PC-3 (cell line): Measurements from ENCODE around the gene OPRD1. TPM values are rescaled to one million over a fixed set of nuclear protein-coding genes. Genes with fewer than 3 reads are reported as not detected.

ENCODE experiments used
- ATAC-seq: fragments of 200-7000 bp; cut with Tn5 transposase; 2 replicates; pipeline ENCODE4 v1.9.1; 2020; ENCODE audit warnings: mild to moderate bottlenecking, moderate library complexity
- BruUV-seq: library from RNA; stranded (reverse); fragments of 400-500 nt; replicated peaks from 2 replicates; lab custom pipeline; 2021; lab: Mats Ljungman, UMichigan
- CTCF ChIA-PET: fragments of 300-600 bp; sonication (Branson Sonifier 250); formaldehyde crosslinking; loops from one replicate; lab custom pipeline; 2022; ENCODE audit warnings: antibody characterized with exemption; lab: Charles Lee
- POLR2A ChIA-PET: fragments of 300-600 bp; sonication (Branson Sonifier 250); formaldehyde crosslinking; loops from one replicate; lab custom pipeline; 2022; ENCODE audit warnings: antibody characterized with exemption; ENCODE audit not compliant: unreplicated experiment; lab: Charles Lee
- DNase-seq: peaks from one replicate; pipeline ENCODE4 v3.0.0-alpha.2; 2015
- H2AFZ ChIP-seq: fragments of 300-600 bp; sonication (generic); 2 replicates; pipeline ENCODE4 v1.6.0; 2016; ENCODE audit warnings: antibody characterized with exemption, low read length
- H3F3A ChIP-seq: fragments of 300-600 bp; sonication (generic); one replicate; pipeline ENCODE4 v1.6.0; 2017; ENCODE audit warnings: antibody characterized with exemption, low read length, control low read depth, mild to moderate bottlenecking; ENCODE audit not compliant: unreplicated experiment
- H3K27ac ChIP-seq: fragments of 300-600 bp; sonication (generic); 2 replicates; pipeline ENCODE4 v1.5.1; 2016; ENCODE audit warnings: mild to moderate bottlenecking, low read length
- H3K27me3 ChIP-seq: fragments of 300-600 bp; sonication (generic); 2 replicates; pipeline ENCODE4 v1.6.1; 2016; ENCODE audit warnings: low read length, mixed read lengths
- H3K36me3 ChIP-seq: fragments of 300-600 bp; sonication (generic); 2 replicates; pipeline ENCODE4 v1.6.1; 2016; ENCODE audit warnings: low read depth, mixed run types, low read length, mixed read lengths
- H3K4me1 ChIP-seq: fragments of 300-600 bp; sonication (generic); 2 replicates; pipeline ENCODE4 v1.5.1; 2016; ENCODE audit warnings: low read length; ENCODE audit not compliant: insufficient read depth
- H3K4me2 ChIP-seq: fragments of 300-600 bp; sonication (generic); 2 replicates; pipeline ENCODE4 v1.6.0; 2016; ENCODE audit warnings: low read length
- H3K4me3 ChIP-seq: fragments of 300-600 bp; sonication (generic); 2 replicates; pipeline ENCODE4 v1.5.1; 2016; ENCODE audit warnings: mild to moderate bottlenecking, low read length, mixed read lengths
- H3K79me2 ChIP-seq: fragments of 300-600 bp; sonication (generic); 2 replicates; pipeline ENCODE4 v1.6.1; 2017; ENCODE audit warnings: low read length, mixed read lengths
- H3K9ac ChIP-seq: fragments of 300-600 bp; sonication (generic); 2 replicates; pipeline ENCODE4 v1.6.0; 2016; ENCODE audit warnings: mild to moderate bottlenecking, low read length
- H3K9me2 ChIP-seq: fragments of 300-600 bp; sonication (generic); replicated peaks from 2 replicates; pipeline ENCODE4 v1.6.1; 2016; ENCODE audit warnings: mixed run types, low read length, mixed read lengths
- H3K9me3 ChIP-seq: fragments of 300-600 bp; sonication (generic); 2 replicates; pipeline ENCODE4 v1.6.1; 2016; ENCODE audit warnings: low read length, mixed read lengths
- H4K20me1 ChIP-seq: fragments of 300-600 bp; sonication (generic); 2 replicates; pipeline ENCODE4 v1.6.1; 2016; ENCODE audit warnings: low read length, mixed read lengths
- CTCF ChIP-seq: fragments of 300-600 bp; sonication (generic); conservative IDR thresholded peaks from 2 replicates; pipeline ENCODE4 v1.5.1; 2017; ENCODE audit warnings: antibody characterized with exemption, low read depth, mild to moderate bottlenecking, low read length
- EZH2 ChIP-seq: fragments of 300-600 bp; sonication (generic); IDR thresholded peaks from one replicate; pipeline ENCODE4 v1.6.1; 2017; ENCODE audit warnings: antibody characterized with exemption, mild to moderate bottlenecking, low read length; ENCODE audit not compliant: unreplicated experiment
- EZH2phosphoT487 ChIP-seq: fragments of 300-600 bp; sonication (generic); IDR thresholded peaks from 2 replicates; pipeline ENCODE4 v1.6.1; 2018; ENCODE audit warnings: mild to moderate bottlenecking, antibody characterized with exemption, low read length, borderline replicate concordance
- intact Hi-C: fragments of 100-400 bp; cut with micrococcal nuclease; formaldehyde crosslinking; loops from 2 replicates; pipeline ENCODE4 v1.9.0; 2023
- total RNA-seq: library from RNA; depleted of rRNA; stranded (reverse); fragments of >200 nt; gene quantifications from 2 replicates; pipeline ENCODE4 v1.2.3, GENCODE V29; 2014

Gene OPRD1
- total RNA-seq, 1 experiment from 2014 or later, result not detected

GRCh38 chr1:28832966-28833365 is 21.0 kb downstream of the OPRD1 start:
- H3K4me1 ChIP-seq, result no peaks in the 10 kb centered on the region
- ATAC-seq, result no peak
- intact Hi-C loops, result no loop called here
- no peak overlapping the region for H3K9ac ChIP-seq
- no peak overlapping the region for H3K4me2 ChIP-seq
- H3K79me2 ChIP-seq, result no peaks in the 10 kb centered on the region
- no peaks in the 10 kb centered on the region for H3K27me3 ChIP-seq
- no peaks in the 10 kb centered on the region for H3K36me3 ChIP-seq
- H3K9me2 ChIP-seq, result no peaks in the 10 kb centered on the region
- ChIA-PET CTCF (interaction anchor here (0.6 kb wide), 1 partner anchor 8 kb away, joined by 3 read pairs; no protein-coding TSS in a partner anchor), POLR2A (no interaction called here)
- H3K4me3 ChIP-seq, result no peak overlapping the region
- H3K27ac ChIP-seq, result no peak overlapping the region
- no peaks in the 10 kb centered on the region for H3F3A ChIP-seq
- no peaks in the 10 kb centered on the region for H4K20me1 ChIP-seq
- TF ChIP-seq CTCF (no peak), EZH2 (no peak), EZH2phosphoT487 (no peak)
- no peak for DNase-seq
- no peaks in the 10 kb centered on the region for H3K9me3 ChIP-seq
- BruUV-seq, result no TSS peak
- H2AFZ ChIP-seq, result no peak overlapping the region

GRCh38 chr1:28833381-28833780 is 21.4 kb downstream of the OPRD1 start:
- no peak overlapping the region for H2AFZ ChIP-seq
- H3K4me1 ChIP-seq, result no peaks in the 10 kb centered on the region
- intact Hi-C loops, result no loop called here
- H3F3A ChIP-seq, result no peaks in the 10 kb centered on the region
- no peaks in the 10 kb centered on the region for H3K36me3 ChIP-seq
- no peaks in the 10 kb centered on the region for H3K27me3 ChIP-seq
- TF ChIP-seq CTCF (no peak), EZH2phosphoT487 (no peak), EZH2 (no peak)
- no peaks in the 10 kb centered on the region for H3K9me2 ChIP-seq
- H3K27ac ChIP-seq, result no peak overlapping the region
- ATAC-seq (no peak), DNase-seq (no peak)
- no peak overlapping the region for H3K4me3 ChIP-seq
- H3K9ac ChIP-seq, result no peak overlapping the region
- POLR2A ChIA-PET, result no interaction called here
- no peaks in the 10 kb centered on the region for H3K9me3 ChIP-seq
- CTCF ChIA-PET, result interaction anchor here (0.6 kb wide), 1 partner anchor 8 kb away, joined by 3 read pairs; no protein-coding TSS in a partner anchor
- no peaks in the 10 kb centered on the region for H3K79me2 ChIP-seq
- BruUV-seq, result no TSS peak
- no peak overlapping the region for H3K4me2 ChIP-seq
- H4K20me1 ChIP-seq, result no peaks in the 10 kb centered on the region

GRCh38 chr1:28835237-28835650 is 23.3 kb downstream of the OPRD1 start:
- Histone ChIP-seq H3F3A (no peaks in the 10 kb centered on the region), H3K9me2 (no peaks in the 10 kb centered on the region), H3K9ac (no peak overlapping the region), H3K27ac (no peak overlapping the region), H4K20me1 (no peaks in the 10 kb centered on the region), H3K9me3 (no peaks in the 10 kb centered on the region), H3K4me2 (no peak overlapping the region), H3K79me2 (no peaks in the 10 kb centered on the region), H3K4me3 (no peak overlapping the region), H3K27me3 (no peaks in the 10 kb centered on the region), H3K36me3 (no peaks in the 10 kb centered on the region), H3K4me1 (no peaks in the 10 kb centered on the region), H2AFZ (no peak overlapping the region)
- BruUV-seq, result no TSS peak
- intact Hi-C loops, result no loop called here
- ATAC-seq (no peak), DNase-seq (no peak)
- no peak for TF ChIP-seq CTCF
- no peak for TF ChIP-seq EZH2phosphoT487
- no peak for TF ChIP-seq EZH2
- ChIA-PET POLR2A (no interaction called here), CTCF (no interaction called here)
